ENCODE data around the gene FZR1.
A peak's percentile ranks its signal among the peaks of the same experiment; 100 is the strongest.

Gene FZR1

GRCh38 chr19:3539756-3540118 is 33.6 kb downstream of the FZR1 start:
- FAIRE-seq (no peak), DNase-seq (ENCODE audit: insufficient read length, low spot score) (no peak)
- TF ChIP-seq CTCF (IDR thresholded peaks at IDR 0.05; ENCODE audit: insufficient read depth, missing control alignments) = no peak

GRCh38 chr19:3543150-3544057 is 37.3 kb downstream of the FZR1 start:
- DNase-seq (ENCODE audit: insufficient read length, low spot score) (no peak), FAIRE-seq (no peak)
- no peak for TF ChIP-seq CTCF (IDR thresholded peaks at IDR 0.05; ENCODE audit: insufficient read depth, missing control alignments)

- no peak for FAIRE-seq
- TF ChIP-seq CTCF (IDR thresholded peaks at IDR 0.05; ENCODE audit: insufficient read depth, missing control alignments) = no peak
Measured at GRCh38 chr19:3544058-3544376, 37.9 kb downstream of the FZR1 start.

GRCh38 chr19:3544742-3545668 is 38.9 kb downstream of the FZR1 start:
- FAIRE-seq (no peak), DNase-seq (ENCODE audit: insufficient read length, low spot score) (peak; percentile 87)
- TF ChIP-seq CTCF (IDR thresholded peaks at IDR 0.05; ENCODE audit: insufficient read depth, missing control alignments) = peak; percentile 72

More at GRCh38 chr19:3544058-3544376, 37.9 kb downstream of the FZR1 start:
- no peak for DNase-seq (ENCODE audit: insufficient read length, low spot score)

GRCh38 chr19:3545669-3546034 is 39.5 kb downstream of the FZR1 start:
- no peak for TF ChIP-seq CTCF (IDR thresholded peaks at IDR 0.05; ENCODE audit: insufficient read depth, missing control alignments)
- FAIRE-seq (no peak), DNase-seq (ENCODE audit: insufficient read length, low spot score) (no peak)

- TF ChIP-seq CTCF (IDR thresholded peaks at IDR 0.05; ENCODE audit: insufficient read depth, missing control alignments) = no peak
- FAIRE-seq (no peak), DNase-seq (ENCODE audit: insufficient read length, low spot score) (no peak)
Measured at GRCh38 chr19:3546119-3546518, 40.0 kb downstream of the FZR1 start.
